D341Med (cell line): Measurements from ENCODE around the gene FOXO1.

Source experiments
- DNase-seq: peaks from one replicate; pipeline ENCODE4 v3.0.0; 2012; ENCODE audit warnings: low spot score

The FOXO1 gene

GRCh38 chr13:40540328-40541044 is 126.0 kb downstream of the FOXO1 start:
- DNase-seq = no peak

GRCh38 chr13:40539576-40540327 is 126.7 kb downstream of the FOXO1 start:
- DNase-seq = no peak

- DNase-seq = no peak
Measured at GRCh38 chr13:40537146-40537895, 129.1 kb downstream of the FOXO1 start.

- no peak for DNase-seq
Measured at GRCh38 chr13:40536443-40537113, 129.9 kb downstream of the FOXO1 start.

- DNase-seq = no peak
Measured at GRCh38 chr13:40535345-40535836, 131.1 kb downstream of the FOXO1 start.

- no peak for DNase-seq
Measured at GRCh38 chr13:40534456-40534855, 132.0 kb downstream of the FOXO1 start.

- no peak for DNase-seq
Measured at GRCh38 chr13:40533072-40533471, 133.4 kb downstream of the FOXO1 start.

- no peak for DNase-seq
Measured at GRCh38 chr13:40530961-40531360, 135.5 kb downstream of the FOXO1 start.

- DNase-seq = no peak
Measured at GRCh38 chr13:40528881-40529280, 137.6 kb downstream of the FOXO1 start.

- no peak for DNase-seq
Measured at GRCh38 chr13:40527914-40528313, 138.5 kb downstream of the FOXO1 start.

- no peak for DNase-seq
Measured at GRCh38 chr13:40522282-40522681, 144.2 kb downstream of the FOXO1 start.

GRCh38 chr13:40520916-40521315 is 145.5 kb downstream of the FOXO1 start:
- DNase-seq = no peak

GRCh38 chr13:40519637-40520036 is 146.8 kb downstream of the FOXO1 start:
- no peak for DNase-seq

- no peak for DNase-seq
Measured at GRCh38 chr13:40518481-40518882, 148.0 kb downstream of the FOXO1 start.

GRCh38 chr13:40517486-40518480 is 148.7 kb downstream of the FOXO1 start:
- DNase-seq = no peak

GRCh38 chr13:40515702-40516101 is 150.7 kb downstream of the FOXO1 start:
- DNase-seq = no peak

- DNase-seq = no peak
Measured at GRCh38 chr13:40514802-40515201, 151.6 kb downstream of the FOXO1 start.

- no peak for DNase-seq
Measured at GRCh38 chr13:40509876-40510275, 156.6 kb downstream of the FOXO1 start.

- DNase-seq = no peak
Measured at GRCh38 chr13:40508767-40509342, 157.6 kb downstream of the FOXO1 start.

GRCh38 chr13:40508127-40508526 is 158.3 kb downstream of the FOXO1 start:
- DNase-seq = no peak
